ENCODE data around the gene NPTX1.

NPTX1 gene

DNA sequence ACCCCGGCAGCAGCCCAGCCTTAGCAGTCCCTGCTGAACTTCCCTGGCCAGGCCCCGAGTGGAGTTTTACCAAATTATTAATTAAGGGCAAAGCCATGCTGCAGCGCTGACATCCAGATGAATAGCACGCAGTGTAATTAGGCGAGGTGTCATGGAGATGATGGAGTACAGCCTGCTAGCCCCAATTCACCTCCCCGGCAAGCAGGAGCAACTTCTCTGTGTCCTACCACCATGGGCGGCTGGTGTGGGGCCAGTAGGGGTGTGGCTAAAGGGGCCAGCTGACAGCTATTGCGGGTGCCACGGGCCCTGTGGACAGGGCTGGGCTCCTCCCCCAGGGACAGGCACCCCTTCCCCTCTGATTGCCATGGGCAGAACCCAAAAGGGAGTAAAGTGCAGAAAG lies 36.9 kb downstream of the NPTX1 start:
- TF ChIP-seq, protein P1, sequence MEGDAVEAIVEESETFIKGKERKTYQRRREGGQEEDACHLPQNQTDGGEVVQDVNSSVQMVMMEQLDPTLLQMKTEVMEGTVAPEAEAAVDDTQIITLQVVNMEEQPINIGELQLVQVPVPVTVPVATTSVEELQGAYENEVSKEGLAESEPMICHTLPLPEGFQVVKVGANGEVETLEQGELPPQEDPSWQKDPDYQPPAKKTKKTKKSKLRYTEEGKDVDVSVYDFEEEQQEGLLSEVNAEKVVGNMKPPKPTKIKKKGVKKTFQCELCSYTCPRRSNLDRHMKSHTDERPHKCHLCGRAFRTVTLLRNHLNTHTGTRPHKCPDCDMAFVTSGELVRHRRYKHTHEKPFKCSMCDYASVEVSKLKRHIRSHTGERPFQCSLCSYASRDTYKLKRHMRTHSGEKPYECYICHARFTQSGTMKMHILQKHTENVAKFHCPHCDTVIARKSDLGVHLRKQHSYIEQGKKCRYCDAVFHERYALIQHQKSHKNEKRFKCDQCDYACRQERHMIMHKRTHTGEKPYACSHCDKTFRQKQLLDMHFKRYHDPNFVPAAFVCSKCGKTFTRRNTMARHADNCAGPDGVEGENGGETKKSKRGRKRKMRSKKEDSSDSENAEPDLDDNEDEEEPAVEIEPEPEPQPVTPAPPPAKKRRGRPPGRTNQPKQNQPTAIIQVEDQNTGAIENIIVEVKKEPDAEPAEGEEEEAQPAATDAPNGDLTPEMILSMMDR (IDR thresholded peaks at IDR 0.05; ENCODE audit: low read depth, low read length, missing control alignments): no peak
- H3K4me3 ChIP-seq (ENCODE audit: low read depth, low read length): no peak overlapping the region
- DNase-seq (ENCODE audit: low read depth): no peak

DNA sequence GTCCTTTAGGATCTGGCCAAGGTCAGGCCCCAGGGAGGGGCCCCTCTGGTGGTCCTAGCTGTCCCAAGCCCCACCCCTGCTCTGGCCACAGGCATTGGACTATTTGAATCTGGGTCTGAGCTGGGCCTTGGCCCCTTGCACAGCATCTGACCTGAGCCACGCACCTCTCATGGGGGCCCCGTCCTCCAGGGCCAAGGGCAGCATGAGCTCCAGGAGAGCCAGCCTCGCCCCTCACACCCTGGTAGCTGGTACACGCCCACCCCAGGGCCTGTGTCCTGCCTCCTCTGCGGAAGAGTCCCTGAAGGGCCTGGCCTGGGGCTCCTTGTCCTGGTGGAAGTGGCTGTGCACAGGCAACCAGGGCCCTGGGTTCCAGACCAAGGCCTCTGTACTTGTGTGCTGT lies 37.6 kb downstream of the NPTX1 start:
- TF ChIP-seq, protein P1 (IDR thresholded peaks at IDR 0.05; ENCODE audit: low read depth, low read length, missing control alignments): no peak
- no peak overlapping the region for H3K4me3 ChIP-seq (ENCODE audit: low read depth, low read length)
- DNase-seq (ENCODE audit: low read depth): no peak

DNA sequence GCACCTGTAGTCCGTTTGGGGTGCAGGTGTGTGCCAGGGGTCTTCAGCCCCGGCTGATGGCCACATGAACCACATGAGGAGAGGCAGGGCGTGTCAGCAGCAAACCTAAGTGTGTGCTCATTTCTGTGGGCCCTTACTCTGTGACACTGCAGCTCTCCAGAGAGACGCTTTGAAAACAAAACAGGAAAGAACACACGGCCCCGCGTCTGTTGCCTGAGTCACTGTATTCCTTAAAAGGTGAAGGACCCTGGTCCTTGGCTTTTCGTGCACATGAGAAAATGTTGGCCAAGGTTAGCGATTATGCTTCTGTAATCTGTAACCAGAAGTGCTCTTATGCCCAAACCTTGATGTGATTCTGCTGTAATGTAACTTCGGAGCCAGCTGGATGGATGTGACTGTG lies 38.9 kb downstream of the NPTX1 start:
- DNase-seq (ENCODE audit: low read depth): no peak
- TF ChIP-seq, protein P1 (IDR thresholded peaks at IDR 0.05; ENCODE audit: low read depth, low read length, missing control alignments): no peak
- H3K4me3 ChIP-seq (ENCODE audit: low read depth, low read length): no peak overlapping the region

DNA sequence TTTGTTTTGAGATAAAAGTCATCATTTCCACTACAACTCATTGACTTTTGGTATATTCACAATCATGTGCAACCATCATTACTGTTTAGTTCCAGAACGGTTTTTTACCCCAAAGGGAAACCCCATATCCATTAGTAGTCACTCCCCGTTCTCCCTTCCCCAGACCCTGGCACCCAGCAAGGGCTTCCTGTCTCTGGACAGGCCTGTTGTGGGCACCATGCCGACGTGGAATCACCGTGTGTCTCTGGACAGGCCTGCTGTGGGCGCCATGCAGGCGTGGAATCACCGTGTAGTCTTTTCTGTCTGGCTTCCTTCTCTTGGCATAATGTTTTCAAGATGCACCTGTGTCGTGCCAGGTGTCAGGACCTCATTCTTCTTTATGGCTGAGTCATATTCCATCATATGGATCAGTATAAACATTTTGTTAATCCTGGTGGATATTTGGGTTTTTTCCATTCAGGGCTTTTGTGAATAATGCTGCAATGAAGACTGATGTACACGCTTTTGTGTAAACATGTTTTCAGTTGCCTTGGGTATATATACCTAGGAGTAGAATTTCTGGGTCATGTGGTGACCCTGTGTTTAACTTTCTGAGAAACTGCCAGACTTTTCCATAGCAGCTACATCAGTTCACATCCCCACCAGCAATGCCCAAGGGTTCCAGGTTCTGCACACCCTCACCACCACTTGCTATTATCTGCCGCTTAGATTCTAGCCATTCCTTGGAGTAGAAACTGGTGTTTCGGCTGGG lies 42.3 kb downstream of the NPTX1 start:
- no peak overlapping the region for H3K4me3 ChIP-seq (ENCODE audit: low read depth, low read length)
- TF ChIP-seq, protein P1 (IDR thresholded peaks at IDR 0.05; ENCODE audit: low read depth, low read length, missing control alignments): no peak
- DNase-seq (ENCODE audit: low read depth): no peak

DNA sequence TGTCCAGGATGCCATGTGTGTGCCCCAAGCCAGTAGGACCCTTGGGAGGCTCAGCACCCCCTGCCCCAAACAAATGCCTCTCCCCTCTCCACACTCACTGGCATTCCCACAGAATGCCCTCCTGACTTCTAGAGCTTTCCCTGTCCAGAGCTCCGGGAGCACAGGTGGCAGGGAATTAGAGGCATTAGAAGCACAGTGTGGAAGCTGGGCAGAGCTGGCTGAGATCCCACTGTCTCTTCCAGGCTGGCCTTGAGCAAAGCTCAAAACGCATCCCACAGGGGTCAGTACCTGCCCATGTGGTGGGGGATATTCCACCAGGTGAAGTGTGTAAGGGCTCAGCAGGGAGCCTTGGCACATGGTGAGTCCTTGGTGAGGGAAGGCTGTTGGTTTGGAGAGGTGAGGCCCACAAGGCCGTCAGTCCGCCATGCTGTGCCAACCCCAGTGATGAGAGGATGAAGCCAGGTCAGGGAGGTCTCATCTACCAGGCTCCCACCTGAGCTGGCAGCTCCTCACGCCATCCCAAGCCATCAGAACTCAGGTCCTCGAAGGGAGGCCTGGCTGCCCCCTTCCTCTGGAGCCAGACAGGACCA lies 43.4 kb downstream of the NPTX1 start:
- no peak for DNase-seq (ENCODE audit: low read depth)
- no peak overlapping the region for H3K4me3 ChIP-seq (ENCODE audit: low read depth, low read length)
- TF ChIP-seq, protein P1 (IDR thresholded peaks at IDR 0.05; ENCODE audit: low read depth, low read length, missing control alignments): no peak

DNA sequence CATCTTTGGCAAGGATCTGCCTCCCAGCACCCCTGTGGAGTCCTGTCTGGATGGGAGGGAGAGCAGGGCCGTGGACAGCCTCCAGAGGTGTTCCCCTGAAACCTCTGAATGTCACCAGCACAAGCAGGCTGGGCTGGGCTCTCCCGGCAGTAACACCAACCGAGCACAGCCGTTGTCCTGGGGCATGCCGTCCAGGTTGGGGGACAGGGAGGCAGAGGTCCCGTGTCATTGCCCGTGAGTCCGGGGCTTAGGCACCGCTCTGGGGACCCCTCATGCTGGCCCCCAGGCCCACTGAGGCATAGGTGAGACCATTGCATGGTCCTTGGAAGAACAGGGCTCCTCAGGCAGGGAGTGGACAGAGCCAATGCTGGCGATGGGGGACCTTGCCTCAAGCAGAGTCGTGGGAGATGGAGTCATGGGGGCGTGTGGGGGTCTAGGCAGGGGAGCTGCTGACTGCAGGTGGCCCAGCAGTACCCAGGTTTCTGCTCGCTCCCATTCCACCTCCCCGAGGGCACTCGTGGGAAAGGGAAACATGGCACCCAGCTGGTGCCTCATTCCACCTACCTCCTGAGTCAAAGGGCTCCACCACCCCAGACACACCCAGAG lies 44.0 kb downstream of the NPTX1 start:
- DNase-seq (ENCODE audit: low read depth): no peak
- TF ChIP-seq, protein P1 (IDR thresholded peaks at IDR 0.05; ENCODE audit: low read depth, low read length, missing control alignments): no peak

More for the DNA sequence above, 44.0 kb downstream of the NPTX1 start:
- H3K4me3 ChIP-seq (ENCODE audit: low read depth, low read length): no peak overlapping the region

Data from GM12864 (cell line).